Dermis blood vessel endothelial cell (primary cell): ENCODE measurements around the gene PIMREG. TPM values are rescaled to one million over a fixed set of nuclear protein-coding genes. Genes with fewer than 3 reads are reported as not detected.

Source experiments
- total RNA-seq: library from RNA; depleted of rRNA; stranded (reverse); fragments of >200 nt; gene quantifications from 2 replicates; pipeline ENCODE4 v1.2.3, GENCODE V29; 2014

The PIMREG gene
- total RNA-seq, 1 donor from 2014 or later = 7.8 TPM

Other genes starting within 250 kb of the PIMREG start
- gene AIPL1, start 9.3 kb upstream of the PIMREG start, total RNA-seq = not detected in 2 replicates
- gene PITPNM3, start 112.1 kb downstream of the PIMREG start, total RNA-seq = 0.23 and 0.34 TPM in 2 replicates
- gene KIAA0753, start 196.3 kb downstream of the PIMREG start, total RNA-seq = 8.9 and 11.7 TPM in 2 replicates
- 56.7 and 166 TPM in 2 replicates for gene TXNDC17, start 196.6 kb downstream of the PIMREG start, total RNA-seq
- 7.0 and 8.5 TPM in 2 replicates for gene MED31, start 207.2 kb downstream of the PIMREG start, total RNA-seq
- gene C17orf100, start 207.3 kb downstream of the PIMREG start, total RNA-seq = 0.42 and 0.85 TPM in 2 replicates